Vagina (tissue), 2 donors: ENCODE results near the gene CDC14B.

Source experiments
- CTCF ChIP-seq, 3 experiments: fragments of 450-650 bp in 2 of 3; fragments of 200-600 bp in 1 of 3; sonication (generic) in 1 of 3; IDR thresholded peaks; one replicate each; pipeline ENCODE4 v1.5.1; 2017 to 2019; ENCODE audit warnings: antibody characterized with exemption in 3 of 3, mild to moderate bottlenecking in 2 of 3, moderate library complexity in 2 of 3
- POLR2A ChIP-seq, 2 donors: fragments of 450-650 bp; IDR thresholded peaks; one replicate each; pipeline ENCODE4 v1.6.1; 2017; ENCODE audit warnings: antibody characterized with exemption in 2 of 2, mild to moderate bottlenecking in 2 of 2, moderate library complexity in 2 of 2
- POLR2AphosphoS5 ChIP-seq, 2 donors: sonication (generic); formaldehyde crosslinking; IDR thresholded peaks; one replicate each; pipeline ENCODE4 v1.9.0; 2017; ENCODE audit warnings: antibody characterized with exemption in 2 of 2, mild to moderate bottlenecking in 2 of 2, low read depth in 1 of 2; ENCODE audit not compliant: insufficient read depth in 1 of 2

GRCh38 chr9:96612105-96612965, 7.3 kb downstream of the CDC14B start:
- TF ChIP-seq POLR2A (IDR thresholded peaks at IDR 0.05) (no peak), CTCF (IDR thresholded peaks at IDR 0.05) (no peak), POLR2AphosphoS5 (IDR thresholded peaks at IDR 0.05; ENCODE audit: insufficient read depth in 1 of 2, low read depth in 1 of 2) (peak in 1 of 2 donors; percentile 55)
